AG09319 (cell line): ENCODE results near the gene STIMATE.

Source experiments
- DNase-seq: peaks from one replicate; pipeline ENCODE4 v3.0.0-alpha.2; 2010; ENCODE audit warnings: low read depth; ENCODE audit errors: extremely low read depth
- TF ChIP-seq, protein P1 (sequence below): IDR thresholded peaks from 2 replicates; pipeline ENCODE4 v1.5.1; 2011; ENCODE audit warnings: low read depth, mild to moderate bottlenecking, inconsistent platforms, low read length, moderate library complexity

STIMATE gene

DNA sequence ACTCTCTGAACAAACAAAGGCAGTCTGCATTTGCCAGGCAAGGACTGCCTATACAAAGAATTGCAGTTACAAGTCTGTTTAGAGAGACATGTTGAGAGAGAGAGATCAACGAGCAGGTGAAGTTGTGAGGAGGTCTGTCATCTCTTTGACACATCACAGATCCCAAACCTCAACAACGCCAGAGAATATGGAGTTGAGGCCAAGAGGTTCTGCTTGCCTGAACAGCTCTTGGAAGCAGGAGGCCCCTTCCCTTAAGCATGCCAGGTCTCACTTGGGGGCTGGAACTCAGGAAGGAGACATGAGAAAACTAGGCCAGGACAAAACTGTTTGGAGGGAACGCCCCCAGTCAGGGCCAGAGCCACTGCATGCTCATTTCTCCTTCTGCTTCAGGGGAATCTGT lies 40.2 kb downstream of the STIMATE start:
- TF ChIP-seq, protein P1, sequence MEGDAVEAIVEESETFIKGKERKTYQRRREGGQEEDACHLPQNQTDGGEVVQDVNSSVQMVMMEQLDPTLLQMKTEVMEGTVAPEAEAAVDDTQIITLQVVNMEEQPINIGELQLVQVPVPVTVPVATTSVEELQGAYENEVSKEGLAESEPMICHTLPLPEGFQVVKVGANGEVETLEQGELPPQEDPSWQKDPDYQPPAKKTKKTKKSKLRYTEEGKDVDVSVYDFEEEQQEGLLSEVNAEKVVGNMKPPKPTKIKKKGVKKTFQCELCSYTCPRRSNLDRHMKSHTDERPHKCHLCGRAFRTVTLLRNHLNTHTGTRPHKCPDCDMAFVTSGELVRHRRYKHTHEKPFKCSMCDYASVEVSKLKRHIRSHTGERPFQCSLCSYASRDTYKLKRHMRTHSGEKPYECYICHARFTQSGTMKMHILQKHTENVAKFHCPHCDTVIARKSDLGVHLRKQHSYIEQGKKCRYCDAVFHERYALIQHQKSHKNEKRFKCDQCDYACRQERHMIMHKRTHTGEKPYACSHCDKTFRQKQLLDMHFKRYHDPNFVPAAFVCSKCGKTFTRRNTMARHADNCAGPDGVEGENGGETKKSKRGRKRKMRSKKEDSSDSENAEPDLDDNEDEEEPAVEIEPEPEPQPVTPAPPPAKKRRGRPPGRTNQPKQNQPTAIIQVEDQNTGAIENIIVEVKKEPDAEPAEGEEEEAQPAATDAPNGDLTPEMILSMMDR, result no peak

DNA sequence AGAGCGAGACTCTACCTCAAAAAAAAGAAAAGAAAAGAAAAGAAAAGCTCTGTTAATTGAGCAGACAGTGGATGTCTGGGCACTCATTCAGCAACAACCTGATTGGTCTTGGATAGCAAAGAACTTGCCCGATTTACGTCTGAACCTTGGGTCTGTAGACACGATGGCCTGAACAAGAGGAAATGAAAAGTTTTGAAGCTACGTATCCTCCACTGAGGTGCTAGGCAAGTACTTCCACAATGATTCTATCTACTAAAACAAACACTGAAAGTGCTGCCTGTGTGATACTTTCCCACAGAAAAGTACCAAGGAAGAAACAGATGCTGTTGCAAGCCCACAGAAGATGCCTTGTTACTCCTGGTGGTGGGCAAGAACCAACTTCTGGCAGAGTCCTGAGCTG lies 40.7 kb downstream of the STIMATE start:
- TF ChIP-seq, protein P1, result no peak

More for the DNA sequence above, 40.2 kb downstream of the STIMATE start:
- no peak for DNase-seq

DNA sequence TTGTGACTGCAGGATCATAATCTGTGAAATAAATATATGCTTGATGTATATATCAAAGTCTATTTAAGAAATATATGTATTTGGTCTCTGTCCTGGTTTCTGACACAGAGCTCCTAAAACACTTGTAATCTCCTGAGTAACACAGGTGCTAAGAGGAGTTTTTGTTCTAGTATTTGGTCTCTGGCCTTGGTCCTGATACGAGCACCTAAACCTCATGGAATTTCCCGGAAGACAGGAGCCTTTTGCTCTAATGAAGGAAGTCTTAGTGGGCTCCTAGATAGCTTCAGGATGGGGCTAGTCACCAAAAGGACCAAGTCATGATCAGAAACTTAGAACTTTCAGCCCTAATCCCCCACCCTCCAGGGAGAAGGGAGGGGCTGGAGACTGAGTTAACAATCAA lies 43.3 kb downstream of the STIMATE start:
- no peak for DNase-seq
- TF ChIP-seq, protein P1, result no peak

More for the DNA sequence above, 40.7 kb downstream of the STIMATE start:
- no peak for DNase-seq

DNA sequence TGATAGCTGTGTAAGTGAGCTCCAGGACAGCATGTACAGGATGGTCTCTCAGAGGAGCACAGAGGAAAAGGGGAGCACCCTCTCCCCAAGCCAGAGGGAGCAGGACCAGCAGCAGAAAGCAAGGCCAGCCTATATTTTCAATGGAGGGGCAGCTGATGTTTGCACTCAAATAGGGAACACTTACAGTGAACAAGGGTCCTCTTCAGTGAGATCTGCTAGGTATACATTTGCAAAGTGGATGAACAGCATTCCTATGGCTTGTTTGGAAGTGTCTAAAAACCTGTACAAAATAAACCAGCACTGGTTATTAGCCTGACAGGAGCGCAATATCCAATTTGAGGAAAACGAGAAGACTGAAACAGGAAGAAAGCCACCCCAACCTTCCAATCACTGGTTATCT lies 44.9 kb downstream of the STIMATE start:
- no peak for DNase-seq
- TF ChIP-seq, protein P1, result no peak

DNA sequence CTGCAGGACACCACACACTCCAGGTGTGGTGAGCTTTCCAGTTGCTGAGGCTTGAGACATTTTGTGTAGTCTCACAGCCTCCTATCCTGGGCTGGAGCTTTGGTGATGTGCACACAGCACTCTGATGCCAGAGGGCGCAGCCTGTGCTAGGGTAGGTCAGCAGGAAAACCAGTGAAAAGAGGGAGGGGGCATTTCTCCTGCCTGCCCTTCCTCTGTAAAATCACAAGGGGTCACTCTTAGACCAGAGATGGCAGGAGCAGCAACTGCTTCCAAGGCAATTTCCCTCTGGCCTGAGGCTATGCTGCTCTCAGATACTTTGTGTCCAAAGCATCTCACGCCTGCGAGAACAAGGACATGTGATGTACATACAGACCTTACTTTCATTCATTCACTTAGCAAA lies 46.0 kb downstream of the STIMATE start:
- DNase-seq, result no peak
- TF ChIP-seq, protein P1, result peak; percentile 64

DNA sequence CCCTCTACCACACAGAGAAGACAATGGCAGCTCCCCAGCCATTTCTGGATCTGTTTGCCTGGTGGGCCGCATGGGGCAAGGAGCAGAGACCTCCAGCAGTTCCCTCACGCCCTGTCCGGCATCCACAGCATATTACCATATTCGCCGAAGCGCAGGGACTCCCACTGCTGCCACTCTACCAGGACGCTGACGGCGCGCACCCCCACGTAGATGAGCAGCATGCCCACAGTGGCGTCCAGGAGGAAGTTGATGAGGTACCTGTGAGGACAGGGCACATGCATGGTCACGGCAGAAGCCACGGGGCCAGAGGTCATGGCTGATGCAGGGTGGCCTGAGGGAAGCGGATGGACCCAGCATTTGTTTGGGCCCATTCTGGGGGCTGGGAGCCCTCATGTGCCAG lies 47.7 kb downstream of the STIMATE start:
- no peak for DNase-seq
- TF ChIP-seq, protein P1, result no peak

DNA sequence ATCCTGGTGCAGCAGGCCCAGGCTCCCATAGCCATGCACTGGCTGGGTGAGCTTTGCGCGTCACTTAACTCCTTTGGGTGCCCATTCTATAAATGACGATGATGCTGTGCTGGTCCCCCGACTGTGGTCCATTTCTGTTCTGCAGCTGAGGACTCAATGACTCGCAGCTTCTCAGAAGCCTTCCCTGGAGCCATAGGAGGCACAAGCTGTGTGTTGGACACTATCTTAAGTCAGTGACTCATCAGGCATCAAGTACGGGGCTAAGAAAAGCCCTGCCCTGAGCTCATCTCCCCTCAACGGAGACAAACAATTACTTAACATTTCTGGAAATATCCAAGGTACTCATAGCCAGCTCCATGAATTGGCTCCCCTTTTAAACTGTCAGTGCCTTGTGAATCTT lies 48.7 kb downstream of the STIMATE start:
- no peak for DNase-seq

More for the DNA sequence above, 48.7 kb downstream of the STIMATE start:
- TF ChIP-seq, protein P1, result no peak
